MM.1S (cell line): ENCODE results near the gene KIF1C.

ENCODE experiments used
- DNase-seq: peaks from one replicate; pipeline ENCODE4 v3.0.0-alpha.2; 2015
- H2AFZ ChIP-seq: fragments of 300-600 bp; sonication (generic); 2 replicates; pipeline ENCODE4 v1.6.0; 2016; ENCODE audit warnings: antibody characterized with exemption, low read length
- H3F3A ChIP-seq: fragments of 300-600 bp; sonication (generic); 2 replicates; pipeline ENCODE4 v1.6.1; 2016; ENCODE audit warnings: mild to moderate bottlenecking, antibody characterized with exemption, low read length, moderate library complexity, mixed read lengths; ENCODE audit not compliant: insufficient read depth
- H3K27ac ChIP-seq: fragments of 300-600 bp; sonication (generic); 2 replicates; pipeline ENCODE4 v1.5.1; 2016; ENCODE audit warnings: mild to moderate bottlenecking, low read length
- H3K27me3 ChIP-seq: fragments of 300-600 bp; sonication (generic); replicated peaks from 2 replicates; pipeline ENCODE4 v1.6.0; 2016; ENCODE audit warnings: low read length; ENCODE audit not compliant: insufficient read depth
- H3K36me3 ChIP-seq: fragments of 300-600 bp; sonication (generic); replicated peaks from 2 replicates; pipeline ENCODE4 v1.6.1; 2016; ENCODE audit warnings: mild to moderate bottlenecking, low read length, mixed read lengths; ENCODE audit not compliant: insufficient read depth
- H3K4me1 ChIP-seq: fragments of 300-600 bp; sonication (generic); 2 replicates; pipeline ENCODE4 v1.6.1; 2016; ENCODE audit warnings: low read length, mixed read lengths
- H3K4me2 ChIP-seq: fragments of 300-600 bp; sonication (generic); 2 replicates; pipeline ENCODE4 v1.6.0; 2016; ENCODE audit warnings: low read depth, low read length
- H3K4me3 ChIP-seq: fragments of 300-600 bp; sonication (generic); 2 replicates; pipeline ENCODE4 v1.5.1; 2016; ENCODE audit warnings: low read length, mixed read lengths
- H3K79me2 ChIP-seq: fragments of 300-600 bp; sonication (generic); 2 replicates; pipeline ENCODE4 v1.6.1; 2016; ENCODE audit warnings: mixed run types, low read length, mixed read lengths
- H3K9ac ChIP-seq: fragments of 300-600 bp; sonication (generic); 2 replicates; pipeline ENCODE4 v1.6.1; 2016; ENCODE audit warnings: low read length, mixed read lengths
- H3K9me2 ChIP-seq: fragments of 300-600 bp; sonication (generic); replicated peaks from 2 replicates; pipeline ENCODE4 v1.6.1; 2016; ENCODE audit warnings: mild to moderate bottlenecking, low read length, mixed read lengths; ENCODE audit not compliant: insufficient read depth
- H3K9me3 ChIP-seq: fragments of 300-600 bp; sonication (generic); replicated peaks from 2 replicates; pipeline ENCODE4 v1.6.1; 2016; ENCODE audit warnings: mild to moderate bottlenecking, low read length, mixed read lengths; ENCODE audit not compliant: insufficient read depth
- H4K20me1 ChIP-seq: fragments of 300-600 bp; sonication (generic); 2 replicates; pipeline ENCODE4 v1.6.1; 2016; ENCODE audit warnings: mild to moderate bottlenecking, low read length, moderate library complexity, mixed read lengths; ENCODE audit not compliant: insufficient read depth
- CTCF ChIP-seq: fragments of 300-600 bp; sonication (generic); IDR thresholded peaks from 2 replicates; pipeline ENCODE4 v1.5.1; 2016; ENCODE audit warnings: antibody characterized with exemption, low read length, mixed read lengths
- EZH2 ChIP-seq: fragments of 300-600 bp; sonication (generic); optimal IDR thresholded peaks from 2 replicates; pipeline ENCODE3; 2017; ENCODE audit warnings: low read depth, mild to moderate bottlenecking, antibody characterized with exemption, low read length, mixed read lengths
- EZH2phosphoT487 ChIP-seq: fragments of 300-600 bp; sonication (generic); IDR thresholded peaks from 2 replicates; pipeline ENCODE4 v1.6.1; 2018; ENCODE audit warnings: antibody characterized with exemption, low read length

The KIF1C gene

DNA sequence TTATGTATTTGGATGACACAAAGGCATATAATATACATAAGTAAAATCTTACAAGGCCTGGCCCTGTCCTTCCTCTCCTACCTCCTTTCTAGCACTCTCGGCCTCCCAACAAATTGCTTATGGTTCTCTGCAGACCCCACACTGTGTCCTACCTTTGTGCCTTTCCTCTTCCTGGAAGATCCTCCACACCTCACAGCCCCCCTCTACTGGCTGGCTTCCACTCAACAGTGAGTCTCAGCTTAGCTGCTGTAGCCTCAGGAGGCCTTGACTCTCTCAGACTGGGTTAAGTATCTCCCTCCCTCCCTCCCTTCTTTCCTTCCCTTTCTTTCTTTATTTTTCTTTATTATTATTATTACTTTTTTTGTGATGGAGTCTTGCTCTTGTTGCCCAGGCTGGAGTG, 45.8 kb downstream of the KIF1C start:
- Histone ChIP-seq H3K27me3 (no peaks in the 10 kb centered on the region), H3K27ac (no peak overlapping the region), H3K9ac (no peak overlapping the region), H3K4me3 (no peak overlapping the region), H3K4me2 (no peak overlapping the region), H4K20me1 (no peaks in the 10 kb centered on the region), H3K79me2 (no peaks in the 10 kb centered on the region), H3K4me1 (no peaks in the 10 kb centered on the region), H3K36me3 (no peaks in the 10 kb centered on the region), H2AFZ (no peak overlapping the region), H3K9me3 (no peaks in the 10 kb centered on the region), H3K9me2 (no peaks in the 10 kb centered on the region), H3F3A (no peaks in the 10 kb centered on the region)
- DNase-seq, result no peak
- TF ChIP-seq EZH2phosphoT487 (no peak), CTCF (no peak)

DNA sequence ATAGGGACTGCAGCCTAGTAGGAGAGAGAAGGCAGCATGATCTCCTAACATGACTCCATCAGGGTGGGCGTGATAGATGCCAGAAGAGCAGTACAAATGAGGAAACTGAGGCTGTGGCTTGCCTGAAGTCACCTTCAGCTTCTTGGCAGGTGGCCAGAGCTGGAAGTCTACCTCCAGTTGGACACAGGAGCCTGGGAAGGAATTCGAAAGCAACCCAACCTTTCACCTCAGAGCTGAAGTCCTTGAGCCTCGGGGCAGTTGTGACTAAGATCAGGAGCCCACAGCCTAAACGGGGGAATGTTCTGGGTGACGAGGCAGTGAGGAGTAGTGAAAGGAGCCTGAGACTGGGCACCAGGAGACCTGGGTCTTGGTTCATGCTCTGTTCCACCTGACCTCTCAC, 46.9 kb downstream of the KIF1C start:
- Histone ChIP-seq H3K4me3 (no peak overlapping the region), H3K27me3 (no peaks in the 10 kb centered on the region), H3K9ac (no peak overlapping the region), H3K9me3 (no peaks in the 10 kb centered on the region), H3K27ac (no peak overlapping the region), H3K4me1 (no peaks in the 10 kb centered on the region), H3K36me3 (no peaks in the 10 kb centered on the region), H3K9me2 (no peaks in the 10 kb centered on the region), H4K20me1 (no peaks in the 10 kb centered on the region), H2AFZ (no peak overlapping the region), H3K4me2 (no peak overlapping the region), H3F3A (no peaks in the 10 kb centered on the region), H3K79me2 (no peaks in the 10 kb centered on the region)
- DNase-seq, result no peak
- TF ChIP-seq EZH2phosphoT487 (no peak), EZH2 (no peak), CTCF (no peak)

DNA sequence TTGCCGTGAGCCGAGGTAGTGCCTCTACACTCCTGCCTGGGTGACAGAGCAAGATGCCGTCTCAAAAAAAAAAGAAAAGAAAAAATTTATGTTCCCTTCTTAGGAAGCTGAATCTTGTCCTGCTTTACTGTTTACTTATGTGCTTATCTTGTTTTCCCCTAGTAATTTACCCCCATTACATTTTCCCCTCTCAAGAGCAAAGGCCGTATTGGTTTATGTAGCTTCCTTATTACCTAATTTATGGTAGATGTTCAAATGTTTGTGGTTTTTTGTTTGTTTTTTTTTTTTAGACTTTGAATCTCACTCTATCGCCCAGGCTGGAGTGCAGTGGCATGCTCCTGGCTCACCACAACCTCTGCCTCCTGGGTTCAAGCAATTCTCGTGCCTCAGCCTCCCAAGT, 47.7 kb downstream of the KIF1C start:
- H3K36me3 ChIP-seq, result no peaks in the 10 kb centered on the region
- H4K20me1 ChIP-seq, result no peaks in the 10 kb centered on the region
- H3F3A ChIP-seq, result no peaks in the 10 kb centered on the region
- no peak overlapping the region for H3K4me2 ChIP-seq
- no peak for DNase-seq
- no peaks in the 10 kb centered on the region for H3K9me2 ChIP-seq
- H3K9me3 ChIP-seq, result no peaks in the 10 kb centered on the region
- no peak overlapping the region for H3K27ac ChIP-seq
- H3K79me2 ChIP-seq, result no peaks in the 10 kb centered on the region
- no peak overlapping the region for H3K4me3 ChIP-seq
- no peak overlapping the region for H2AFZ ChIP-seq
- H3K9ac ChIP-seq, result no peak overlapping the region
- TF ChIP-seq EZH2, result no peak
- TF ChIP-seq CTCF, result no peak
- no peak for TF ChIP-seq EZH2phosphoT487
- no peaks in the 10 kb centered on the region for H3K4me1 ChIP-seq
- no peaks in the 10 kb centered on the region for H3K27me3 ChIP-seq

- H3K27me3 ChIP-seq, result no peaks in the 10 kb centered on the region
These were observed 49.7 kb downstream of the KIF1C start for GRCh38 chr17:5047446-5047845.

More at GRCh38 chr17:5047446-5047845, 49.7 kb downstream of the KIF1C start:
- Histone ChIP-seq H3K36me3 (no peaks in the 10 kb centered on the region), H3K9me2 (no peaks in the 10 kb centered on the region), H3K9ac (no peak overlapping the region), H3F3A (no peaks in the 10 kb centered on the region), H2AFZ (no peak overlapping the region), H3K4me3 (no peak overlapping the region), H3K27ac (no peak overlapping the region), H3K79me2 (no peaks in the 10 kb centered on the region), H3K9me3 (no peaks in the 10 kb centered on the region), H3K4me1 (no peaks in the 10 kb centered on the region), H3K4me2 (no peak overlapping the region), H4K20me1 (no peaks in the 10 kb centered on the region)
- no peak for DNase-seq
- TF ChIP-seq EZH2phosphoT487 (no peak), CTCF (no peak)
